ENCODE results near the gene STIMATE.
A peak's percentile ranks its signal among the peaks of the same experiment; 100 is the strongest.

Gene STIMATE

DNA sequence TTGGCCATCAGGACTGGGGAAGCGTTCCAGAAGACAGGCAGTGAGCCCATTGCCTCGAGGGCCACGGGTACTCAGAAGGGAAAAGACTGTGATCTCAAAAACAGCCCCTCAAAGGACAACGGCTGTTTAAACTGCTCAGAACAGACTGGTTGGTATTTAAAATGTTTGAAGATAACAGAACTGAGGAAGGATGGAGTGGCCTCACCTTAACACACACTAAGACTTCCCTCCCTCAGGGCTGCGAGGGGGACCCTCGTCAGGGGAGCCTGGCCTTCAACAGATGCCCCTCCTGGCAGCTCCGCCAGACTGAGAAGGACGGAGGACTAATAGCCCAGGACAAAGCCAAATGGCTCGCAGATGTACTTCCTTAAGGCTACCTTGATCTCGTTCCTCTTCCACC lies 2.6 kb downstream of the STIMATE start:
- DNase-seq (ENCODE audit: low read depth in 1 of 2, low spot score in 1 of 2) = no peak

DNA sequence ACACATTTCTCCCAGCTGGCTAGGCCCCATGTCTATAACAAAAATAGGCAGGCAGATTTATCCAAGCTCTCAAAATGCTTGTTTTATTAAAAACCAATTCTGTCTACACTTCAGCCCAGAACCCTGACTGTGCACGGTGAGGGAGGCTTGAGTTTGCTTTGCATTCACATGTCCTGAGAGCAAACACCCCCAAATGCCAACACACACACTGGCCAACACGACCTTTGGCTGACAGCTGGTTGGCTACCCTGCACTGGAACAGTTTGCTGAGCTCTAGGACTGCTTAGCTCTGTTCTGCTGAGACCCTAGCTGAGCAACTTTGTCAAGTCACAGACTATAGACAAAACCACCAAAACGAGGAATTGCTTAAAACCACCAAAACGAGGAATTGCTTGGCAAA lies 3.6 kb downstream of the STIMATE start:
- DNase-seq (ENCODE audit: low read depth in 1 of 2, low spot score in 1 of 2) = no peak

DNA sequence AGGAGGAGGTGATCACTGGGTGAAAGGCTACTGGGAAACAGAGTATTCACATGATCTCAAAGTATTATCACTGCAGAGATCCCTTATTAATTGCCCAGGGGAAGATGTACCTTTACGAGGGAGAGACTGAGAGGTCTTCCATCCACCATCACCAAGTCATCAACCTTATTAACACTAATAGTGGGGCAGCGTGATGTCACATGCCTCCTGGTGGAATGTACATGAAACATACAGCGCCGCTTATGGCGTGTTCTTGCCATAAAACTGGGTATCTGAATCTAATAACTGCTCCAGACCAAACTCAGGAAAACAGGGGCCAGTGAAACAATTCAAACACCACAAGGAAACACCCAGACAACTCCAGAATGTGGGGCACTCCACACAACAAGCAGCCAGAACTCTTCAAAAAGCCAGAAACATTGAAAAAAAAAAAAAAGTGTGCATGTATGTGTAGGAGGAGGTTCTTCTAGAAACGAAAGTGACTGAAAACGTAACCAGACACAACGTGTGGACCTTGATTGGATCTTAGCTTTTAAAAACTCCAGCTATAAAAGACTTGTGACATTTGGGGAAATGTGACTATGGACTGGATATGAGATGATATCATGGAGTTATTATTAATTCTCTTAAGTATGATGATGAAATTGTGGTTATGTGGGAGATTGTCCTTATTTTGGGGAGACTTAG lies 4.6 kb downstream of the STIMATE start:
- DNase-seq (ENCODE audit: low read depth in 1 of 2, low spot score in 1 of 2) = no peak

GRCh38 chr3:52892290-52892624 lies 5.1 kb downstream of the STIMATE start:
- DNase-seq (ENCODE audit: low read depth in 1 of 2, low spot score in 1 of 2) = no peak

- DNase-seq (ENCODE audit: low read depth in 1 of 2, low spot score in 1 of 2) = no peak
These were observed 5.7 kb downstream of the STIMATE start for GRCh38 chr3:52891615-52892081.

GRCh38 chr3:52891164-52891563 lies 6.2 kb downstream of the STIMATE start:
- peak in 1 of 2 donors; percentile 14 for DNase-seq (ENCODE audit: low read depth in 1 of 2, low spot score in 1 of 2)

DNA sequence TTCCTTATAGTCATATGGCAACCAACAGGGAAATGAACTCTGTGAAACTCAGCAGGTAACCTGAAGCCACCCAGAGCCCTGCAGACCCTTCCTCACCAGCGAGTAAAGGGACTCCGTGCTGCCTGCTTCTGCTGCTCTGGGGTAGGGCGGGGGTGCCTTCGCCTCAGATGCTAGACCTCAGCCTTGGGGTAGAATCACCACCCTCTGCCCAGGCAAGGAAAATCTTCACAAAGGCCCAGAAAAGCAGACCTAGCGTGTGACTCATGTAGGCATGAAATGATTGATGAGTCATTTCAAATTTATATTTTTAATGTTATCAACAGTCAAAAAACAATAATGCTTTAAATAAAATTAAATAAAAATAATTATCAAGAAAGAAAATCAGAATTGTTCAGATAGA lies 6.6 kb downstream of the STIMATE start:
- peak in 1 of 2 donors; percentile 19 for DNase-seq (ENCODE audit: low read depth in 1 of 2, low spot score in 1 of 2)

DNA sequence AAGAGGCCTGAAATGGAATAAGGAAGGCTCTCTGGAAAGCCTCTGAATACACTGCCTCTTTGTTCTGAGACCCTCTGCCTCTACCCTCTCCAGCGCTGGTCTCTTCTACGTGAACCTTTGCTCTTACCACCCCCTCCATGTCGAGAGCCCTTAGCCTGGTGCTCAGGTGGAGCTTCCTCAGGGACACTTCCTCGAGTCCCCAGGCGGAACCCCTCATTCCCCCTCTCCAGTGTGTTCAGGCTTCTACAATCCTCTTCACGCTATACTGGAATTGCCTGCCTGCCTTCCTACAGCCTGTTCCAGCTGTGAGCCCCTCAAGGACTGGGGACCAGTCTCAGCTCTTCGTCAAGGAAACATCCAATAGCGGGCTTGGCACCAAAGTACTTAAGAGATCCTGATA lies 7.4 kb downstream of the STIMATE start:
- no peak for DNase-seq (ENCODE audit: low read depth in 1 of 2, low spot score in 1 of 2)

GRCh38 chr3:52887166-52887565 lies 10.2 kb downstream of the STIMATE start:
- DNase-seq (ENCODE audit: low read depth in 1 of 2, low spot score in 1 of 2) = no peak

DNA sequence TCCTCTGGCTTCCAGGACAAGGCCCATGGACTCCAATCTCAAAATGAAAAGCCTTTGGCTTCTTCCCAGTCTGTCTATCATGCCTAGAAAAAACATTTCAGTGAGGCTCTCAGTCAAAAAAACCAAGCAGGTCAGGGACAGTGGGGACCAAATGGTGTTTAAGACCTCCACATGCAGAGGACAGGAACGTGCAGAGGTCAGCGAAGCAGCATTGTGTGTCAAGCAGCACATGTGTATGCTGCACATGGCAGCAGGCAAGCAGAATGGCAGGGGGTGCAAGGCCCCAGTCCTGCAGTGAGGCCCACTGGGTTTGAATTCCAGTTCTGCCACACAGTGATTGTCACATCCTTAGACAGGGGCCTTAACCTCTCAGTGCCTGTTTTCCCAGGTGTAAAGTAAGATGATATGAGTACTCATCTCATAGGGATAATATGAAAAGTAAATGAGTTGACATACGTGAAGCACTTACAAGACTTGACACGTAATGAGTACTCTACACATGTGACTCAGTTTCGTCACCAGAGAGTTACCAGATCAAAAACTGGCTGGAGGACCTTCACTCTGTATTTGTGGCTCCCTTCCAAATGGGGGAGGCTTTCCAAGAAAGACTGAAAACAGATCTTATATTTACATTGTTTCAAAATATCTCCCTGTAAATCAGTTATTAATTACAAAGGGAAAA lies 11.2 kb downstream of the STIMATE start:
- DNase-seq (ENCODE audit: low read depth in 1 of 2, low spot score in 1 of 2) = no peak

- DNase-seq (ENCODE audit: low read depth in 1 of 2, low spot score in 1 of 2) = no peak
These were observed 15.0 kb downstream of the STIMATE start for GRCh38 chr3:52882377-52882776.

DNA sequence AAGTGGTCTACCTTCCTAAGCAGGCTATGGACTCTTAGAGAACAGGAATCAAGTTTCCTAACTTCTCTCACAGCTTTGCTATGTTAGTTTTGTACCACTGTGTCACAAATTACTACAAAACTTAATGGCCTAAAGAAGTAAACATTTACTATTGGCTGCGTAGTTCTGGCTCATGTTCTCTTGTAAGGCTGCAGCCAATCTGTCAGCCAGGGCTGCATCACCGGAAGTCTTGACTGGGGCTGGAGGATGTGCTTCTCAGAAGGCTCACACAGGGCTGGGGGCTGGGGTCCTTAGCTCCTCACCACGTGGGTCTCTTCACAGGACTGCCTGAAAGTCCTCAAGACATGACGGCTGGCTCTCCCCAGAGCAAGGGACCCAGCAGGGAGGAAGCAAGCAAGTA lies 15.5 kb downstream of the STIMATE start:
- no peak for DNase-seq (ENCODE audit: low read depth in 1 of 2, low spot score in 1 of 2)

DNA sequence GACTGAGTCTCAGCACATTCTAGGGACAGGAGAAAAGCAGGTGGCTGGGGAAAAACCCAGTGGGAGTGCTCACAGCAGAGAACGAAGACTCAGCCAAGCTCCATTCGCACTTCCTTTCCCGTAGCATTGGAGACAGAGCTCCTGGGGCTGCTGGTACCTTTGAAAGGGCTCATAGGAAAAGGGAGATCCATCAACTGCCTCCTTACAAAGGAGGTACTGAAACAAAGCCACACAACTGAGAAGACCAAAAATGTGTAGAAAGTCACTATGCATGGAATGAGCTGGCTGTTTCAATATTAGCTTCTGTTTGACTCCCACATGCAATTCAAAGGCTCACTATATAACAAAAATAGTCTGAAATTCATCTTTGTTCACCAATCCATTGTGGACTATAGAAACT lies 16.9 kb downstream of the STIMATE start:
- no peak for DNase-seq (ENCODE audit: low read depth in 1 of 2, low spot score in 1 of 2)

- no peak for DNase-seq (ENCODE audit: low read depth in 1 of 2, low spot score in 1 of 2)
These were observed 17.3 kb downstream of the STIMATE start for GRCh38 chr3:52880047-52880446.

DNA sequence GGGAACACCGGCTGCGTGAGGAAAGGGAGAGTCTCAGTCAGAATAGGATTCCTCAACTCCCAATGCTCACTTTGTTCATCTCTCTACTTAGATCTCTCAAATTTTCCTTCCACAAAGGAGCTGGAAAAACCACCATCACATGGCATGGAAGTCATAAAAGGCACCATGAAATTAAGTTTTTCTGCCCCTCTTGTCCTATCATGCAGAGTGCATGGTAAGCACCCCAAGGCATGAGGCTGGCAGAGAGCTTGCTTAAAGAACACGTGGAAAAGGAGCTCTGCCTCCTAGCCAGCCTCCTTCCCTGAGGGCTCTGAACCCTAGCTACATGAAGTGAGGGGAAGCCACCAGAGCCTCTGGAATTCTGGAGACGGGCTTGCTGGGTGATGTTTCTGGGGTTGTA lies 17.8 kb downstream of the STIMATE start:
- no peak for DNase-seq (ENCODE audit: low read depth in 1 of 2, low spot score in 1 of 2)

- DNase-seq (ENCODE audit: low read depth in 1 of 2, low spot score in 1 of 2) = no peak
These were observed 18.3 kb downstream of the STIMATE start for GRCh38 chr3:52879090-52879489.

GRCh38 chr3:52877085-52877484 lies 20.3 kb downstream of the STIMATE start:
- DNase-seq (ENCODE audit: low read depth in 1 of 2, low spot score in 1 of 2) = no peak

DNA sequence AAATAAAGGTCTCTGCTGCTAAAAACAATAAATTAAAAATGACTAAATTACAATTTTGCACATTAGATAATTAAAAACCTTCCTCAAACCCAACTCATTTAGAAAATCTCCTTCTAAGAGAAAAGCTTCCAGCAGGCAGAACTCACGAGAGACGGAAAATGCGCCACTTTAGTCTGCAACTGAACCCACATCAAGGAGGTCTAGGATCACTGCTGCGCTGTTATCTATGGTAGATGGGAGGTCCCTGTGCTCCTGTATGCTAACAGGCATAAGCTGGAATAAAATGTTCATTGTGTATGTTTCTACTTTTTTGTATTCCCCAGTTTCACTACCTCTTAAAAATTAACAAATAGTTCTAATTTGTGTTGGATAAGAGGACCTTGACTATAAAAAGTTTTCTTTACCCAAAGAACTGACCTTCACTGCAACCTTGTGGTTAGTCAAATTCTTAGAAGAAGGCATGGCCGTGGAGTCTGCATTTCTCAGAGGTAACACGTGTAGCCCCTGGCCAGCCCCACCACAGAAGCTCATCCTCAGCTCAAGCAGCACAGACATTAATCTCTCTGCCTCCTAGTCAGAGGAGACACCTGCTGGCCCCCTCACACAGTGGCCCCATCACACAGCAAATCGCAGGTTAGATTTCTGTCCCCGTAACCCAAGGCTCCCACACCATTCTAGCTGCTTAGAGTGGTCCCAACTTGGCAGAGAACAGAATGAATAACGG lies 22.3 kb downstream of the STIMATE start:
- DNase-seq (ENCODE audit: low read depth in 1 of 2, low spot score in 1 of 2) = no peak

- no peak for DNase-seq (ENCODE audit: low read depth in 1 of 2, low spot score in 1 of 2)
These were observed 23.1 kb downstream of the STIMATE start for GRCh38 chr3:52874160-52874701.

GRCh38 chr3:52873433-52874159 lies 23.8 kb downstream of the STIMATE start:
- DNase-seq (ENCODE audit: low read depth in 1 of 2, low spot score in 1 of 2) = no peak

- no peak for DNase-seq (ENCODE audit: low read depth in 1 of 2, low spot score in 1 of 2)
These were observed 25.1 kb downstream of the STIMATE start for GRCh38 chr3:52872245-52872644.
